ENCODE measurements around the gene ORC5.

The ORC5 gene

GRCh38 chr7:104137511-104137910 is 70.3 kb downstream of the ORC5 start:
- Histone ChIP-seq H3K27me3 (ENCODE audit: low read length) (no peaks in the 10 kb centered on the region), H3F3A (ENCODE audit: insufficient read depth) (no peaks in the 10 kb centered on the region), H3K4me3 (ENCODE audit: insufficient read depth, low read length, poor library complexity, severe bottlenecking) (no peak overlapping the region), H3K9me3 (ENCODE audit: insufficient read depth, low read length) (no peaks in the 10 kb centered on the region), H2AFZ (ENCODE audit: low read depth, low read length, severe bottlenecking) (no peak overlapping the region), H3K9ac (ENCODE audit: low read length) (no peak overlapping the region), H3K36me3 (ENCODE audit: low read length) (peaks cover 8% of the 10 kb centered on the region; the same call in 1 of the 2 replicates), H3K4me2 (ENCODE audit: low read depth, low read length, poor library complexity, severe bottlenecking) (no peak overlapping the region), H3K27ac (ENCODE audit: low read depth, low read length) (no peak overlapping the region), H3K79me2 (ENCODE audit: insufficient read depth, low read length) (no peaks in the 10 kb centered on the region), H4K20me1 (ENCODE audit: low read depth, low read length) (no peaks in the 10 kb centered on the region), H3K9me2 (replicated peaks; ENCODE audit: insufficient read depth, low read length) (no peaks in the 10 kb centered on the region)
- TF ChIP-seq EZH2phosphoT487 (conservative IDR thresholded peaks at IDR 0.05; ENCODE audit: low read length) (no peak), CTCF (IDR thresholded peaks at IDR 0.05; ENCODE audit: insufficient read depth, low read length, poor library complexity, severe bottlenecking) (no peak)

- no peak overlapping the region for H3K4me2 ChIP-seq (ENCODE audit: low read depth, low read length, poor library complexity, severe bottlenecking)
- H3K27ac ChIP-seq (ENCODE audit: low read depth, low read length), result no peak overlapping the region
- H3F3A ChIP-seq (ENCODE audit: insufficient read depth), result no peaks in the 10 kb centered on the region
- H4K20me1 ChIP-seq (ENCODE audit: low read depth, low read length), result no peaks in the 10 kb centered on the region
- H3K9me2 ChIP-seq (replicated peaks; ENCODE audit: insufficient read depth, low read length), result no peaks in the 10 kb centered on the region
- no peak overlapping the region for H3K4me3 ChIP-seq (ENCODE audit: insufficient read depth, low read length, poor library complexity, severe bottlenecking)
- no peaks in the 10 kb centered on the region for H3K27me3 ChIP-seq (ENCODE audit: low read length)
- no peaks in the 10 kb centered on the region for H3K9me3 ChIP-seq (ENCODE audit: insufficient read depth, low read length)
- H3K36me3 ChIP-seq (ENCODE audit: low read length), result peaks cover 13% of the 10 kb centered on the region; the same call in 1 of the 2 replicates
- no peak overlapping the region for H2AFZ ChIP-seq (ENCODE audit: low read depth, low read length, severe bottlenecking)
- TF ChIP-seq CTCF (IDR thresholded peaks at IDR 0.05; ENCODE audit: insufficient read depth, low read length, poor library complexity, severe bottlenecking), result no peak
- no peak for TF ChIP-seq EZH2phosphoT487 (conservative IDR thresholded peaks at IDR 0.05; ENCODE audit: low read length)
- no peaks in the 10 kb centered on the region for H3K79me2 ChIP-seq (ENCODE audit: insufficient read depth, low read length)
- no peak overlapping the region for H3K9ac ChIP-seq (ENCODE audit: low read length)
These were observed 70.8 kb downstream of the ORC5 start for GRCh38 chr7:104136981-104137380.

GRCh38 chr7:104136561-104136960 is 71.3 kb downstream of the ORC5 start:
- no peaks in the 10 kb centered on the region for H3K79me2 ChIP-seq (ENCODE audit: insufficient read depth, low read length)
- no peaks in the 10 kb centered on the region for H3K9me2 ChIP-seq (replicated peaks; ENCODE audit: insufficient read depth, low read length)
- H3K4me3 ChIP-seq (ENCODE audit: insufficient read depth, low read length, poor library complexity, severe bottlenecking), result no peak overlapping the region
- TF ChIP-seq CTCF (IDR thresholded peaks at IDR 0.05; ENCODE audit: insufficient read depth, low read length, poor library complexity, severe bottlenecking) (no peak), EZH2phosphoT487 (conservative IDR thresholded peaks at IDR 0.05; ENCODE audit: low read length) (no peak)
- no peak overlapping the region for H3K4me2 ChIP-seq (ENCODE audit: low read depth, low read length, poor library complexity, severe bottlenecking)
- no peak overlapping the region for H3K27ac ChIP-seq (ENCODE audit: low read depth, low read length)
- no peaks in the 10 kb centered on the region for H3K27me3 ChIP-seq (ENCODE audit: low read length)
- H3K36me3 ChIP-seq (ENCODE audit: low read length), result peaks cover 15% of the 10 kb centered on the region; the same call in 1 of the 2 replicates
- no peak overlapping the region for H2AFZ ChIP-seq (ENCODE audit: low read depth, low read length, severe bottlenecking)
- H4K20me1 ChIP-seq (ENCODE audit: low read depth, low read length), result no peaks in the 10 kb centered on the region
- H3K9ac ChIP-seq (ENCODE audit: low read length), result no peak overlapping the region
- H3F3A ChIP-seq (ENCODE audit: insufficient read depth), result no peaks in the 10 kb centered on the region
- H3K9me3 ChIP-seq (ENCODE audit: insufficient read depth, low read length), result no peaks in the 10 kb centered on the region

All from SU-DHL-6 (cell line).